ENCODE data around the gene BRD4. TPM values are rescaled to one million over a fixed set of nuclear protein-coding genes. Genes with fewer than 3 reads are reported as not detected.

The BRD4 gene
- total RNA-seq, 4 donors from 2014 or later: 54.8 to 111 (median 68.3) TPM

- Histone ChIP-seq H3K4me3 (no peak overlapping the region), H3K4me1 (peaks cover 44% of the 10 kb centered on the region), H3K27ac (peak overlapping the region; percentile 75), H3K36me3 (peaks cover 92% of the 10 kb centered on the region), H3K27me3 (no peaks in the 10 kb centered on the region), H3K9me3 (no peaks in the 10 kb centered on the region)
- TF ChIP-seq POLR2AphosphoS5 (IDR thresholded peaks at IDR 0.05) (peak; percentile 50 to 84 (median 73)), POLR2A (IDR thresholded peaks at IDR 0.05) (no peak), CTCF (IDR thresholded peaks at IDR 0.05) (no peak), EP300 (IDR thresholded peaks at IDR 0.05) (peak; percentile 66)
- peak in 1 of 2 donors; percentile 85 for DNase-seq (ENCODE audit: low spot score in 2 of 2)
- WGBS: 8% methylated on average over 8 of the region's 8 CpGs
Observed at GRCh38 chr19:15265850-15266248, 66.5 kb downstream of the BRD4 start.

GRCh38 chr19:15265214-15265849, 67.0 kb downstream of the BRD4 start:
- H3K4me3 ChIP-seq: no peak overlapping the region
- H3K27ac ChIP-seq: peak overlapping the region; percentile 75
- H3K27me3 ChIP-seq: no peaks in the 10 kb centered on the region
- H3K4me1 ChIP-seq: peaks cover 44% of the 10 kb centered on the region
- no peak for TF ChIP-seq POLR2A (IDR thresholded peaks at IDR 0.05)
- TF ChIP-seq POLR2AphosphoS5 (IDR thresholded peaks at IDR 0.05): no peak
- TF ChIP-seq CTCF (IDR thresholded peaks at IDR 0.05): no peak
- no peak for TF ChIP-seq EP300 (IDR thresholded peaks at IDR 0.05)
- no peak for DNase-seq (ENCODE audit: low spot score in 2 of 2)
- peaks cover 92% of the 10 kb centered on the region for H3K36me3 ChIP-seq
- no peaks in the 10 kb centered on the region for H3K9me3 ChIP-seq
- 64% methylated on average over 20 of the region's 26 CpGs for WGBS

GRCh38 chr19:15264933-15265206, 67.5 kb downstream of the BRD4 start:
- Histone ChIP-seq H3K36me3 (peaks cover 92% of the 10 kb centered on the region), H3K4me1 (peaks cover 42% of the 10 kb centered on the region), H3K27ac (peak overlapping the region; percentile 75), H3K4me3 (no peak overlapping the region), H3K9me3 (no peaks in the 10 kb centered on the region), H3K27me3 (no peaks in the 10 kb centered on the region)
- TF ChIP-seq POLR2A (IDR thresholded peaks at IDR 0.05): no peak
- TF ChIP-seq CTCF (IDR thresholded peaks at IDR 0.05): no peak
- TF ChIP-seq POLR2AphosphoS5 (IDR thresholded peaks at IDR 0.05): no peak
- TF ChIP-seq EP300 (IDR thresholded peaks at IDR 0.05): no peak
- WGBS: no CpG with 5 or more reads among the region's 1 CpG
- DNase-seq (ENCODE audit: low spot score in 2 of 2): no peak

- peaks cover 41% of the 10 kb centered on the region for H3K4me1 ChIP-seq
Observed at GRCh38 chr19:15264061-15264932, 68.0 kb downstream of the BRD4 start.

More at GRCh38 chr19:15264061-15264932, 68.0 kb downstream of the BRD4 start:
- no peaks in the 10 kb centered on the region for H3K27me3 ChIP-seq
- TF ChIP-seq CTCF (IDR thresholded peaks at IDR 0.05) (peak; percentile 48 to 66), EP300 (IDR thresholded peaks at IDR 0.05) (no peak)
- 49% methylated on average over 10 of the region's 28 CpGs for WGBS
- no peaks in the 10 kb centered on the region for H3K9me3 ChIP-seq
- H3K4me3 ChIP-seq: no peak overlapping the region
- peaks cover 92% of the 10 kb centered on the region for H3K36me3 ChIP-seq
- peak overlapping the region; percentile 28 for H3K27ac ChIP-seq
- DNase-seq (ENCODE audit: low spot score in 2 of 2): peak in 1 of 2 donors; percentile 91

All from suprapubic skin (tissue), 4 donors.